Skeletal muscle cell (primary cell): ENCODE data around the gene THAP5.
"Not testable (repeated sequence)": the region's sequence is repeated elsewhere in the genome, so short reads cannot be mapped to it uniquely, and the experiment has no call there.

Source experiments
- DNase-seq: peaks from one replicate; pipeline ENCODE4 v3.0.0-alpha.2; 2010; ENCODE audit warnings: low read depth
- H3K4me3 ChIP-seq: 2 replicates; pipeline ENCODE4 v1.5.1; 2011; ENCODE audit warnings: low read depth, mild to moderate bottlenecking, control low read depth, low read length, moderate library complexity

Gene THAP5

DNA sequence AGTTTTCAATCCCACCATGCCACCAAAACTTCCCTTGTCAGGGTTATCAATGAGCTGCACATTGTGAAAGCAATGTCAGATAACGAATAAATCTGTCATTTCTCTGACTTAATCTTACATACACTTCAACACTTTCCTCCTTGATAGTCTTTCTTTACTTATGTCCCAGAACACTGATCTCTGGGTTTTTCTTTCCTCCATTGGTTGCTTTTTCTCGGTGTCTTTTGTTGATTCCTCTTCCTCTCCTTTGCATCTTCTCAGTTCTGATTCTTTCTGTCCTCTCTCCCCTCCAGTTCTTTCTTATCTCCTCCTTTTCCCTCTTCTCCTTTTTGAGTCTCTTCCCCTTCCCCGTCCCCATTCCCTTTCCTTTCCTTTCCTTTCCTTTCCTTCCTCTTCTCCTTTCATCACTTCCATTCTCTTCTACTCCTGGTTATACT lies 16.8 kb upstream of the THAP5 start:
- H3K4me3 ChIP-seq, result no peak overlapping the region
- DNase-seq, result no peak

DNA sequence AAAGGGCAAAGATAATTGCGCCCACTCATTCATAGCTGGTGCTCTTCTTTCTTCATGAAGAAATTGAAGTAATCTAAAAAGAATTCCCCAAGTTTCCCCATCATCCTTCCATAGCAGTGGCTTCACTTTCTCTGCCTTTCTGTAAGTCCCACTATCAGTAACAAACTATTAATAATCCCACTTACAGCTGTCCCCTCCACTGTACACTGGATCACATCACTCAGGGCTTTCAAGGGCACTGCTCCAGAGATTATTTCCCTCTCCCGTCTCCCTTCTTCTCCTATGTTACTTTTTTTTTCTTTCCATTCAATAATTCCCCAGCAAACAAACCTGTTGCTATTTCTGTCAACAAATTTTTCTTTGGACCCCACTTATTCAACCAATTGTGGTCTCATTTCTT lies 16.3 kb upstream of the THAP5 start:
- no peak overlapping the region for H3K4me3 ChIP-seq
- DNase-seq, result no peak

DNA sequence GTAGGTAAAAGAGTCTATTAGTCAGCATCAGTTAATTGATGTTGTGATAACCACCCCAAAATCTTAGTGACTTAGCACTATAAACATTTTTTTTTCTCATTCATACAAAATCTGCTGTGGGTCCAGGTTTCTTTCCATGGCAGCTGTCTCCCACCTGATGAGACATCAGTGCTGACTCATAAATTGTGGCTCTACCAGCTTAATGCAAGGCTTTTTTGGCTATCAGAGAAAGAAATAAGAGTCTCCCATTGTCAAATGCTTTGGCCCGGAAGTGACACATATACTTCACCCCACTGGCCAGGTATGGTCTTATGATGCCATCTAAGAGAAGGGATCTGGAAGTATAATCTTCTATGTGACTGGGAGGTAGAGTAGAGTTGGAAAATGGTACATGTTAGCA lies 14.7 kb upstream of the THAP5 start:
- H3K4me3 ChIP-seq, result no peak overlapping the region
- DNase-seq, result no peak

- no peak overlapping the region for H3K4me3 ChIP-seq
- DNase-seq, result no peak
Measured at GRCh38 chr7:108581655-108582491, 12.4 kb upstream of the THAP5 start.

DNA sequence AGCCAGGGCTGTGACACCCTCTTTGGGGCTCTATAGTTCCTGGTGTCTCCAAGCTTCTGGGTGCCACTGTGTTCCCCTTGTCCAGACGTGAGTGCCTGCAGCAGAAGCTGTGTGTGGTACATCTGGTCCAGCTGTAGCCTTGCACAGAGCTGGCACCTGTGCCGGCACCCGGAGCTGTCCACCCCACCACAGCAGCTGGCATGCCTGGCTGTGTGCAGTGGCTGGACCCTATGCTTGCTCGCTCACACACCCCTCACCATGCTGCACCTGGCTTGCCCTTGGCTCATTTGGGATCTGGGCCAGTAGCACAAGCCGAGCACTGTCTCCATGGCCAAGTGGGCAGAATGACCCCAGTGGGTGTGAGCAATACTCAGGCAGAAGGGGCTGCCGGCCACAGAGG lies 10.8 kb upstream of the THAP5 start:
- DNase-seq, result no peak
- no peak overlapping the region for H3K4me3 ChIP-seq

- no peak overlapping the region for H3K4me3 ChIP-seq
- DNase-seq, result no peak
Measured at GRCh38 chr7:108578937-108579336, 9.4 kb upstream of the THAP5 start.

GRCh38 chr7:108576116-108576515 lies 6.6 kb upstream of the THAP5 start:
- DNase-seq, result no peak
- no peak overlapping the region for H3K4me3 ChIP-seq

GRCh38 chr7:108575156-108575555 lies 5.7 kb upstream of the THAP5 start:
- no peak overlapping the region for H3K4me3 ChIP-seq
- DNase-seq, result no peak

DNA sequence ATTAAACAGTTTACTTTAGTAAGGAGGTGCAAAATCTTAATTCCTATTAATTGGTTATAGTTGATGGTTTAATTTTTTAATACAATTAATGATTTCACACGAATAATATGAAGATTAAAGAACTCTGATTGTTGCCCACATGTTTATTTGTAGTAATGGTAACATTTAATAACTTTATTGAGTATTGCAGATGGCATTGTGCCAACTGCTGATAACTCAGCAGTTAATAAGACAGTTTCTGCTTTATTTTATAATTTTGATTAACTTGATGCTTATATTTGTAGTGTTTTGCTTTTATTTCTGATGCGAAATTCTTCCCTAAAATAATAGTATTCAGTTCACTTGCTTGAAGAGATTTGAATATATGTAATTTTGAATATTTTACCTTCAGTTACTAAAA lies 3.0 kb upstream of the THAP5 start:
- no peak overlapping the region for H3K4me3 ChIP-seq
- no peak for DNase-seq

- DNase-seq, result peak; percentile 16
- peak overlapping the region; percentile 93 for H3K4me3 ChIP-seq
Measured at GRCh38 chr7:108570146-108570755, 745 bp upstream of the THAP5 start.

GRCh38 chr7:108568801-108569380 lies 615 bp downstream of the THAP5 start:
- no peak for DNase-seq
- peak overlapping the region; percentile 93 for H3K4me3 ChIP-seq

- DNase-seq, result no peak
- no peak overlapping the region for H3K4me3 ChIP-seq
Measured at GRCh38 chr7:108565987-108566386, 3.5 kb downstream of the THAP5 start.

- H3K4me3 ChIP-seq, result no peak overlapping the region
- DNase-seq, result no peak
Measured at GRCh38 chr7:108561047-108561619, 8.4 kb downstream of the THAP5 start.

GRCh38 chr7:108559253-108559652 lies 10.3 kb downstream of the THAP5 start:
- DNase-seq, result no peak
- no peak overlapping the region for H3K4me3 ChIP-seq

DNA sequence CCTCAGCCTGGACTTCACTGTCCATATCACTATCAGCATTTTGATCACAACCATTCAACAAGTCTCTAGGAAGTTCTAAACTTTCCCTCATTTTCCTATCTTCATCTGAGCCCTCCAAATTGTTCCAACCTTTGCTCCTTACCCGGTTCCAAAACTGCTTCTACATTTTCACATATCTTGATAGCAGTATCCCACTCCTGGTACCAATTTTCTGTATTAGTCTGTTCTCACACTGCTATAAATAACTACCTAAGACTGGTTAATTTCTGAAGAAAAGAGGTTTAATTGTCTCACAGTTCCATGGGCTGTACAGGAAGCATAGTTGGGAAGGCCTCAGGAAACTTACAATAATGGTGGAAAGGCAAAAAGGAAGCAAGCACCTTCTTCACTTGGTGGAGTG lies 11.9 kb downstream of the THAP5 start:
- H3K4me3 ChIP-seq, result no peak overlapping the region
- no peak for DNase-seq

- DNase-seq, result no peak
- H3K4me3 ChIP-seq, result no peak overlapping the region
Measured at GRCh38 chr7:108557191-108557590, 12.3 kb downstream of the THAP5 start.

- DNase-seq, H3K4me3 ChIP-seq: not testable (repeated sequence)
Measured at GRCh38 chr7:108556665-108557064, 12.8 kb downstream of the THAP5 start.

DNA sequence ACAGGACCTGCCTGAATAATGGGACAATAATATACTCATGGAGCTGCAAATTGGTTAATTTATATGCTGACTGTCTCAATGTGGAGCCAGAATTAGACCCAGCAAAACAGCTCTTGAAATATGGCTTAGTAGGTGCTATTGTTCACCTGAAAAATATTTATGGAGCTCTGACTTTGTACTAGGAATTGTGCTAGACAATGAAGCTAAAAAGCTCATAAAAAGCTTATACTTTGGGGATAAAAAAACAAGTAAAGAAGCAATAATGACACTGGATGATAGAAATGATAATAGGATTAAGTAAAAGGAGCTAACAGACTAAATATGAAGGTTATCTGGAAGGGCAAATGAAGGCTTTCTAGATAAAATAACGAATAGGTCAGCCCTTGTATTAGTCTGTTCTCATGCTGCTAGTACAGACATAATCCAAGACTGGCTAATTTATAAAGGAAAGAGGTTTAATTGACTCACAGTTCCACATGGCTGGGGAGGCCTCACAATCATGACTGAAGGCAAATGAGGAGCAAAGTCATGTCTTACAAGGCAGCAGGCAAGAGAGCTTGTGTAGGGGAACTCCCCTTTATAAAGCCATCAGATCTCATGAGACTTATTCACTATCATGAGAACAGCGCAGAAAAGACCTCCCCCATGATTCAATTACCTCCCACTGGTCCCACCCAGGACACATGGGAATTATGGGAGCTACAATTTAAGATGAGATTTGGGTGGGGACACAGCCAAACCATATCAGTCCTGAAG lies 21.2 kb downstream of the THAP5 start:
- DNase-seq, H3K4me3 ChIP-seq: not testable (repeated sequence)

GRCh38 chr7:108541478-108541877 lies 28.0 kb downstream of the THAP5 start:
- no peak for DNase-seq

GRCh38 chr7:108538685-108539084 lies 30.8 kb downstream of the THAP5 start:
- DNase-seq, H3K4me3 ChIP-seq: not testable (repeated sequence)

More at GRCh38 chr7:108541478-108541877, 28.0 kb downstream of the THAP5 start:
- H3K4me3 ChIP-seq, result no peak overlapping the region
